OCI-LY7 (cell line): Measurements from ENCODE around the gene HEPACAM. TPM values are rescaled to one million over a fixed set of nuclear protein-coding genes. Genes with fewer than 3 reads are reported as not detected.

Experiments
- BruUV-seq: library from RNA; stranded (reverse); fragments of 400-500 nt; replicated peaks from 2 replicates; lab custom pipeline; 2021; lab: Mats Ljungman, UMichigan
- CTCF ChIA-PET: fragments of 300-600 bp; sonication (Branson Sonifier 250); formaldehyde crosslinking; loops from one replicate; lab custom pipeline; 2022; ENCODE audit warnings: antibody characterized with exemption; ENCODE audit not compliant: unreplicated experiment; lab: Charles Lee
- POLR2A ChIA-PET: fragments of 300-600 bp; sonication (Branson Sonifier 250); formaldehyde crosslinking; loops from one replicate; lab custom pipeline; 2022; ENCODE audit warnings: antibody characterized with exemption; lab: Charles Lee
- DNase-seq: peaks from one replicate; pipeline ENCODE4 v3.0.0-alpha.2; 2015; ENCODE audit warnings: low spot score
- H2AFZ ChIP-seq: fragments of 200-600 bp; sonication (generic), shearing (Covaris generic); 2 replicates; pipeline ENCODE4 v1.6.1; 2014; ENCODE audit warnings: mild to moderate bottlenecking, antibody characterized with exemption, low read length, moderate library complexity
- H3K27ac ChIP-seq: fragments of 200-600 bp; sonication (generic); 2 replicates; pipeline ENCODE4 v1.5.1; 2014; ENCODE audit warnings: mixed run types, low read depth, mild to moderate bottlenecking, moderate library complexity, low read length, inconsistent platforms; ENCODE audit not compliant: poor library complexity, severe bottlenecking
- H3K36me3 ChIP-seq: fragments of 200-600 bp; sonication (generic); 2 replicates; pipeline ENCODE4 v1.6.1; 2014; ENCODE audit warnings: mild to moderate bottlenecking, antibody characterized with exemption, low read length, moderate library complexity, mixed read lengths; ENCODE audit not compliant: insufficient read depth
- H3K4me1 ChIP-seq: fragments of 200-600 bp; sonication (generic); 2 replicates; pipeline ENCODE4 v1.5.1; 2014; ENCODE audit warnings: mild to moderate bottlenecking, low read length; ENCODE audit not compliant: insufficient read depth, poor library complexity, severe bottlenecking
- H3K4me2 ChIP-seq: fragments of 200-600 bp; sonication (generic); 2 replicates; pipeline ENCODE4 v1.6.1; 2014; ENCODE audit warnings: mild to moderate bottlenecking, low read length
- H3K4me3 ChIP-seq: fragments of 200-600 bp; sonication (generic); 2 replicates; pipeline ENCODE4 v1.5.1; 2014; ENCODE audit warnings: mild to moderate bottlenecking, low read depth, low read length; ENCODE audit not compliant: poor library complexity, severe bottlenecking
- H3K79me2 ChIP-seq: fragments of 200-600 bp; sonication (generic); 2 replicates; pipeline ENCODE4 v1.6.1; 2016; ENCODE audit warnings: low read depth, mild to moderate bottlenecking, low read length, moderate library complexity, mixed read lengths; ENCODE audit not compliant: insufficient read depth
- H3K9me2 ChIP-seq: fragments of 200-600 bp; sonication (generic); 2 replicates; pipeline ENCODE4 v1.6.1; 2016; ENCODE audit warnings: mild to moderate bottlenecking, low read length, mixed read lengths; ENCODE audit not compliant: insufficient read depth
- H3K9me3 ChIP-seq: fragments of 200-600 bp; sonication (generic); 2 replicates; pipeline ENCODE4 v1.6.1; 2014; ENCODE audit warnings: mild to moderate bottlenecking, mixed run types, low read length, mixed read lengths
- H4K20me1 ChIP-seq: fragments of 200-600 bp; sonication (generic); 2 replicates; pipeline ENCODE4 v1.6.1; 2014; ENCODE audit warnings: mild to moderate bottlenecking, antibody characterized with exemption, low read length, moderate library complexity, mixed read lengths; ENCODE audit not compliant: insufficient read depth
- CTCF ChIP-seq: fragments of 200-600 bp; sonication (generic); conservative IDR thresholded peaks from 2 replicates; pipeline ENCODE4 v1.5.1; 2014; ENCODE audit warnings: mild to moderate bottlenecking, antibody characterized with exemption, low read length, moderate library complexity, mixed read lengths
- EZH2phosphoT487 ChIP-seq: fragments of 200-600 bp; sonication (generic); IDR thresholded peaks from 2 replicates; pipeline ENCODE4 v1.6.1; 2018; ENCODE audit warnings: low read depth, borderline replicate concordance, mild to moderate bottlenecking, mixed run types, antibody characterized with exemption, low read length, moderate library complexity, mixed read lengths
- intact Hi-C: fragments of 100-400 bp; cut with micrococcal nuclease; formaldehyde crosslinking; loops from one replicate; pipeline ENCODE4 v1.10.0; 2022; ENCODE audit not compliant: unreplicated experiment
- total RNA-seq, 2 experiments: library from RNA; depleted of rRNA in 1 of 2; stranded (reverse); fragments of >200 nt in 1 of 2; shearing (Covaris generic) in 1 of 2; gene quantifications; 2 replicates each; pipeline ENCODE4 v1.2.3, GENCODE V29; 2014 to 2022

The HEPACAM gene
- total RNA-seq, 2 experiments from 2014 or later: not detected

- no peak overlapping the region for H3K27ac ChIP-seq
- no peaks in the 10 kb centered on the region for H3K36me3 ChIP-seq
- no peak overlapping the region for H2AFZ ChIP-seq
- H3K9me2 ChIP-seq: no peaks in the 10 kb centered on the region
- ChIA-PET POLR2A (no interaction called here), CTCF (no interaction called here)
- no peaks in the 10 kb centered on the region for H3K79me2 ChIP-seq
- no peaks in the 10 kb centered on the region for H3K4me1 ChIP-seq
- no peaks in the 10 kb centered on the region for H4K20me1 ChIP-seq
- intact Hi-C loops: no loop called here
- no peak for DNase-seq
- no peak overlapping the region for H3K4me2 ChIP-seq
- no peaks in the 10 kb centered on the region for H3K9me3 ChIP-seq
- BruUV-seq: no TSS peak
- no peak for TF ChIP-seq CTCF
- TF ChIP-seq EZH2phosphoT487: no peak
- no peak overlapping the region for H3K4me3 ChIP-seq
These were observed 41.0 kb downstream of the HEPACAM start for GRCh38 chr11:124894606-124895430.

GRCh38 chr11:124893781-124894401 lies 42.0 kb downstream of the HEPACAM start:
- no peak overlapping the region for H3K4me2 ChIP-seq
- intact Hi-C loops: no loop called here
- no peak for DNase-seq
- no peaks in the 10 kb centered on the region for H3K9me3 ChIP-seq
- H3K27ac ChIP-seq: no peak overlapping the region
- no TSS peak for BruUV-seq
- no peak overlapping the region for H3K4me3 ChIP-seq
- no peak overlapping the region for H2AFZ ChIP-seq
- no peaks in the 10 kb centered on the region for H3K36me3 ChIP-seq
- no peaks in the 10 kb centered on the region for H3K9me2 ChIP-seq
- TF ChIP-seq CTCF (no peak), EZH2phosphoT487 (no peak)
- no peaks in the 10 kb centered on the region for H3K79me2 ChIP-seq
- ChIA-PET CTCF (no interaction called here), POLR2A (no interaction called here)
- H4K20me1 ChIP-seq: no peaks in the 10 kb centered on the region
- no peaks in the 10 kb centered on the region for H3K4me1 ChIP-seq
